Measurements from ENCODE around the gene HOXD10.

The HOXD10 gene

DNA sequence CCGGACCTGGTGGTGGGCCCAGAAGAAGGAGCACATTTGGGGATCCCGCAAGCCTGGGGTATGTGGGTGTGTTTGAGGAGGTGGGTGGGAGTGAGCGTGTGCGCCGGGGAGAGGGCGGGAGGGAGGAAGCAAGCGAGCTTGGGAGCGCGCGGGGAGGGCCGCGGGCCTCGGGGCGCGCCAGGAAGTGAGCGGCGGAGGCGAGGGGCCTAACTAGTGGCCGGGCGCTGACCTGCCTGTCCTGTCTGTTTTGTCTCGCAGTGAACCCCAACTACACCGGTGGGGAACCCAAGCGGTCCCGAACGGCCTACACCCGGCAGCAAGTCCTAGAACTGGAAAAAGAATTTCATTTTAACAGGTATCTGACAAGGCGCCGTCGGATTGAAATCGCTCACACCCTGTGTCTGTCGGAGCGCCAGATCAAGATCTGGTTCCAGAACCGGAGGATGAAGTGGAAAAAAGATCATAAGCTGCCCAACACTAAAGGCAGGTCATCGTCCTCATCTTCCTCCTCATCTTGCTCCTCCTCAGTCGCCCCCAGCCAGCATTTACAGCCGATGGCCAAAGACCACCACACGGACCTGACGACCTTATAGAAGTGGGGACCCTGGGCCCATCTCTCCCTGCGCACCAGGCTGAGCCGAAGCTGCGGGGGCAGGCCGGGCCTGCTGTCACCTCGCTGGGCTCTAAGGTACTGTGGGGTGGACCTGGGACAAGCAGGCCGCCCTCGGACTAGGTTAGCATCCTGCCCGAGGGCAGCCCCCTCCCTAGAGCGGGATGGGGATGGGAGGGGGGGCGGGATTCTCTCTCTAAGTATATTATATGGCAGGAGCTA is 36.0 kb downstream of the HOXD10 start:
- DNase-seq: peak; percentile 49

DNA sequence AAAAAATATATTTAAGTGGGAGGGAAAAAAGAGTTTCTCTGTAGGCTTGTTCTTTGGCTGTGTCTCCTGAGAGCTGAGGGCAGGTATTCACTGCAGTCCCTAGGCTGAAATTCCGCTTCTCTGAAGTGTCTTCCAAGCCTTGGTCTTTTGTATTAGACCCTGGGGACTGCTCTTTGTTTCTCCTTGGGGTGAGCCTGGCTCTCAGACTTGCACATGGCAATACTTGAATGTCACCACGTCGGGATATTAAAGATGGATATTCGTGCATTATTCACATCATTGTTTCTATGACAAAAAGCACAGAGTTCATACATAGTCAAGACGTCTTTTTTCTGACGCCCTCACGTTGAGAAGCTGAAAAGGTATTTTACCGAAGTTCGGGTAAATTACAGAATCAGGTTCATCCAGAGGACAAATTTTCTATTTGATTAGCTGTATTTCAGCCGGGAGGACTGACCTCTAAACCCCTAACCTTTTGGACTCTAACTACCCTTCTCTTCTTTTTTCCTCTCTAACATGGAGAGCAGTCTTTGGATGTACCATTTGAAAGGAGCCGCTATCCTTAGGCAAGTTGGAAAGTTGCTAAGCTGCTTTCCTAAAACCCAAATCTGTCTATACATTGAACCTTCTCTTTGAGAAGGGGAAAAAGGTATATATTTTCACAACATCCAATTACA is 38.1 kb downstream of the HOXD10 start:
- no peak for DNase-seq

DNA sequence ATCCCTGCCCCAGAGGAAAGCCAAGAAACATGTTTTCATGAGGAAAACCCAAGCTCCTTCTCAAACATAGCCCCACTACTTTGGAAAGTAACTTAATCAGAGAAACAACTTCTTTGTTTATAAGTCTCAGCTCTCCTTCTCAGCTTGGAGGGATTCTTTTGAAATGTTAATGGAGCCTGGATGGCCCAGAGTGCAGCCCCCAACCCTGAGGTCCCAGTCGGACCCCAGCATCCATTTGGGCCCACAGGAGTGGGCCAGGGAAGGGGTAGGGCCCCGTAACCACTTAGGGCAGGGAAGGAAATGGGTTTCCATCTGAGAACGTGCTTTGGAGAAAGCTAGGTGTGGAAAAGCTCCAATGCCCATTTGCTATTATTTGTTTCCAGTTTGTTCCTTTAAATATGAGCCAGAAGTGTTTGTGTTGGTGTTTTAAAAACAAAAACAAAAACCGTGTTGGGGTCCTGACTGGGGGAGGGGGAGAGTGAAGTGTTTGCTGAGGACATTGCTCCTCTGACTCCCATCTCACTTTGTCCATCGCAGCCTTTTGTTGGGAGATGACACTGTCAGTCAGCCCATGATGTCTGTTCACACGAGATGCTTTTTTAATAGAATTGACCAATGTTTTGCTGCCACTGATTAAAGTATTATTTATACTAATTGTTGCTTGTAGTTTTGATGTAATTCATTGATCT is 38.9 kb downstream of the HOXD10 start:
- no peak for DNase-seq

DNA sequence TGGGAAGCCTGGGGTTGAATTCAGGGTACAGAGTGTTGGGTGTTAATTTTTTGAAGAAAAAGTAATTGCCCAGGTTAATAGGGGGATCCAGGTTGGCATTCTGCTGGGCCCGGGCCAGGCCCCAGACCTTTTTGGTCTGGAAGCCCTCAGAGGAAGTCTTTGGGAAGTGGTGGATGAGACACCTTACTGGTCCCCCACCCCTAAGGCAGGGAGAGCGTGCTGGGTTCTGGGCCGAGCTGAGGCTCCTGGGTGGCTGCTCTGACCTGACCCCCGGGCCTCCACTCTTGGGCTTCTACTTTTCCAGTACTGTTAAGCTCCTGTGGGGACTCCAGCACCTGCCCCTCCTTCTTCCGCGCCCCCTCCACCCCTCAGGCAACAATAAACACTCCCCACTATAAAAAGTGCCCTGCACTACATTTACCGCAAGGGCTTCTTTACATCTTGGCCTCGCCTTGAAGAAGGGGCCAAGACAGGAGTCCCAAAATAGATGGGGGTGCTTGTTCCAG is 39.8 kb downstream of the HOXD10 start:
- no peak for DNase-seq

DNA sequence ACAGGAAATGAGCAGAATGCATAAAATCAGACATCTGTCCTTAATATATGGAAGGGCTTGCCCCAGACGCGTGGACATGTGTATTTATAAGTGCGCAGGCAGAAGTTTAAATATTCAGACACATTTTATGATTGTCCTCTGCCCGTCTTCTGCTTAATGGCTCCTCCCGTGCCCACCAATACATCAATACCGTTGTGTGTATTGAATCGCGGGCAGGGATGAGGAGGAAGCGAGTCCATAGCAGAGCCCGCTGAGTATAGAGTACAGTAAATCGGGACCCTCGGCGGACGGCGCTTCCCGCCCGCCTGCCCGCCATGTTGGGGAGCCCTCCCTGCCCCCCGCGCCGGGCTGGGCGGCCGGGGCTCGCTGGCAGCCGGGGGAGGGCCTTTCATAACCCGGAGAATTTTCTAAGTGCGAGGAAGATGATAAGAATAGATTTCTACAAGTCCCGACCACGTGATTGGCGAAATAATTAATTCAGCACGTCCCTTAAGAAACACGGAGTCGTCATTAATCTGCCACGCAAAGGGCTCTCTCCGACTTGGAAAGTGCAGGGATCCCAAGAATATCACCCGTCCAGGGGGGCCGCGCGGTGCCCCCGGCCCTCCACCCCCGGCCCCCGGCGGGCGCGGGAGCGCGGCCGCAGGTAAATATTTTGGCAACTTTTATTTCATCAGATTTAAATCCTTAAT is 40.4 kb downstream of the HOXD10 start, which contains the start of gene HOXD3:
TSS of gene HOXD3 (plus strand) at position 501 of the 692 bp plus-strand sequence. CDS start 11,808 bp downstream, outside the sequence.
- no peak for DNase-seq

DNA sequence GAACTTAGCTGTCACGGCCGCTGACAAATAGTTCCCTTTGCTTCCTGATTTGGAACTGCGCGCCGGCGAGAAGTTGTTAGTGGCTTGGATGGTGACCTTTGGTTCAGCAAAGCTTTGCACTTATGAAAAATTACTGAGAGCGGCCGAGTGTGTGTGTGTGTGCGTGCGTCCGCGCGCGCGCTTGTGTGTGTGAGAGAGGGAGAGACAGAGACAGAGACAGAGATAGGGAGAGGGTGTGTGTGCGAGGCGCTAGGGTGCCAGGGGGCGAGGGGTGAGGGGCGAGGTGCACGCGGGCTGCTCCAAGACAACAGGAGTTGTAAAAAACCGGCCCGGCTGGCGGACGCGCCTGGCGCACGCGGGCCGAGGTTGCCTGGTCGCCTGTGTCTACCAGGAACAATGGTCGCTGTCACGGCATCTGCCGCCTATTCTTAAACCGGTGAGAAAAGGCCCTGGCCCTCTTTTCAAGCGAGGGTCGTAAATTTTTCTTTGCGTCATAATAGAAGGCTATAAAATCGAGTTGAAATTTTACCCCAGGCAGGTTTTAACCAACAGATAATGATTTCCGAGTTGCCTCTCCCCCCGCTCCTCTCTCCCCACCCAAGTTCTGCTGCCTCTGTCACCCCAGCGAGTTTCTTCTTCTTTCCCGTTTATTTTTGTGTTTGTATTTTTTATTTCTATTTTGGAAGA is 41.1 kb downstream of the HOXD10 start:
- DNase-seq: no peak

DNA sequence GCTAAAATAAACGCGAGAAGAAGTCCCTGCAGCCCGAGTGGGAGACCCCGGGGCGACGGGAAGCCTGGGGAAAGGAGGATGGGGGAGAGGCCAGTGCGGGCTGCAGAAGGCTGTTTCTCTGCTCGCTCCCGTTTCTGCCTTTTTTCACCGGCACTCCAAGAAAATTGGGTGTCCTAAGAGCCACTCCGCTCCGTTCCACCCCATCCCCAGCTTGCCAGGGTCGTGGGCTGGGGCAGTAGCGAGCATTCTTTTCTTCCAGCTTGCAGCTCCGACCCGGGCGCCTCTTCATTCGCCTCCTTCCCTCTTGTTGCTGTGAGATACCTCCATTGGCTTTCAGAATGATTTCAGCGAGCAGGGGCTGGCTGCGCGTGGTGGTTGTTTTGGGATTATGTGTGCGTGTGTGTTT is 41.6 kb downstream of the HOXD10 start:
- DNase-seq: no peak

DNA sequence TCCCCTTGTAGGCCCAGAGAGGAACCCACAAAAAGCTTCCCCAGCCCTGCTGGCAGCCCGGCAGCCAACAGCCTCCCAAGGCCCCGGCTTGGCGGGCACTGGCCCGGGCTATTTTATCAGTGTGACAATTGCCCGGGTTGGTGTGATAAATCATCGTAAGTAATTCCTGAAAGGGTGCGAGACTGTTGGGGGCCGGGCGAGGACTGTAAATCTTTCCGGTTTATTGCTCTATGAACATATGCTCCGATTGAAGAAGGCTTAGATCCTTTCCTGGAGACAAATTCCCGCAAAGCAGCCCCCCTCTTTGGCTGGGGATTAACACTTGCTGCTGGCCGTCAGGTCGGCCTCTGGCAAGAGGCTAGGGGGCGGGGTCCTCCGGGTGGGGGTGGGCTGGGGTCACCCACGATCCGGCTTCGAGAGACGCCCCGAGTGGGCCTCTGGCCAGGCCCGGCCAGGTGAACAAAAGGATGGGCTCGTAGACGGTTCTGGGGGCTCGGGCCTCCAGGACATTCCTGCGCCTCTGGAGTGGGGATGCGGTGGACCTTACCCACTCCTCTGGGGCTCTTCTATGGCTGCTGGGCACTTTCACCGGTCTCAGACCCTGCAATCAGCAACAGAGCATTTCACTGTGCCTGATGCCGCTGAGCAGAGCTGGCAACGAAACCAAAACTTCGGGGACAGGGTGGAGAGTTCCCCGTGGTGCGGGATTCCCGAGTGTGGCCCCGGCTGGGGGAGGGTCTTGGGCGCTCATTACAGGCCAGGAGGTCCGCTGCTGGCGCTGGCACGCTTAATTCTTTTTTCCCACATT is 42.5 kb downstream of the HOXD10 start:
- no peak for DNase-seq

DNA sequence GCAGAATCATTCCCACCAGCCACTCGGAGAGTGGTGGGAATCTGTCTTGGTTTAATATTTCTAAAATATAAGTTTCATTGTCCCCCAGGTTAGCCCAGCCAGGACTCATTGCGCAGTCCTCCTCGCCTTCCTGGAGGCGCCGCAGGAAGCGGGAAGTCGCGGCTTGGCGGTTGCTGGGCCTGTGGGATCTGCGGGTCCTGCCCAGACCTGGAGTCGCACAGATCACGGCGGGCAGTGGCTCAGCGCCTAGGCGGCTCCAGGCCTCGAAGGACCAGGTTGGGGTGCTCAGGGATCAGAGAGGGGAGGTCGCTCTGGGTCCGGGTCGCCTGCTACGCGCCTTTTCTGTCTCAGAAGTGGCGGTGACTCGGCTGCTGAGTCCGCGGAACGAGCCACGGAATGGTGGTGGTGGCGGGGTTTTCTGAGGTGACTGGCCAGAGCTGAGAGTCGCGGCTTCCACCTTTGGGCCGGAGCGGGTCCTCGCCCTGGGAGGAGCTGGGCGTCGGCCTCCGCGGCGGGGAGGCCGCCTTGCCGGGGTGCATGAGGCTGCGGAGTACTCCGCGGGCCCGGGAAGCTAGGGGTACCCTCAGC is 43.2 kb downstream of the HOXD10 start:
- DNase-seq: no peak

DNA sequence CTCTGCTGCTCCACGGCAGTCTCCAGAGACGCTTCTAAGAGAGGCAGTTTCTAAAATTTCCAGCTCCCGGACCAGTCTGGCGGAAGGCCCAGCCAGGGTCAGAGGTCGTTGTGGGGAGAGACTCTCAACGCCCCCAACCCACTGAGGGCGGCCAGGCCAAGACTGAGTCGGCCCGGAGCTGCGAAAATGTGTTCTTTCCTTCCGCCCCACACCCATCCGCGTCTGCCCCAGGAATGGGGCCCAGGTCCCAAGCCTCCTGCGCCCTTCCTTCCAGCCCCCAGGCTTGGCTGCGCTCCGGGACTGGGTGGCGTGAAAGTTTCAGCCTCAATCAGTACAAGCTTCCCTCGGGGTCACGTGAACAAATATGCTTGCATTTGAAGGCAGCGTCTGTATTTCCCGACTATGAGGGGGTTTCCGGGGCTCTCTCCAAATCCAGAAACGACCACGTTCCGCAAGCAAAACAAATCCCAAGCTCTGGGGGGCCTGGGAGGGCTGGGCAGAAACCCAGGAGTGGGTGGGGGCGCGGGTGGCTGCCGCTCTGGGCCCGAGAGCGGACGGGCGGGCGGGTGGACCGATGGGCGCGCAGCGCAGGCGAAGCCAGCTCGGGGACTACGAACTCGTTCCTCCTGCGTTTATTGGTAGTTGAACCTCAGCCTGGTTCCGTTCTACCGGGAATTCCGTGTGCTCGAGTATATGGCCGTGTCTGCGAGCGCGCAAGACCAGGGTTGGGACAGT is 43.8 kb downstream of the HOXD10 start:
- no peak for DNase-seq

DNA sequence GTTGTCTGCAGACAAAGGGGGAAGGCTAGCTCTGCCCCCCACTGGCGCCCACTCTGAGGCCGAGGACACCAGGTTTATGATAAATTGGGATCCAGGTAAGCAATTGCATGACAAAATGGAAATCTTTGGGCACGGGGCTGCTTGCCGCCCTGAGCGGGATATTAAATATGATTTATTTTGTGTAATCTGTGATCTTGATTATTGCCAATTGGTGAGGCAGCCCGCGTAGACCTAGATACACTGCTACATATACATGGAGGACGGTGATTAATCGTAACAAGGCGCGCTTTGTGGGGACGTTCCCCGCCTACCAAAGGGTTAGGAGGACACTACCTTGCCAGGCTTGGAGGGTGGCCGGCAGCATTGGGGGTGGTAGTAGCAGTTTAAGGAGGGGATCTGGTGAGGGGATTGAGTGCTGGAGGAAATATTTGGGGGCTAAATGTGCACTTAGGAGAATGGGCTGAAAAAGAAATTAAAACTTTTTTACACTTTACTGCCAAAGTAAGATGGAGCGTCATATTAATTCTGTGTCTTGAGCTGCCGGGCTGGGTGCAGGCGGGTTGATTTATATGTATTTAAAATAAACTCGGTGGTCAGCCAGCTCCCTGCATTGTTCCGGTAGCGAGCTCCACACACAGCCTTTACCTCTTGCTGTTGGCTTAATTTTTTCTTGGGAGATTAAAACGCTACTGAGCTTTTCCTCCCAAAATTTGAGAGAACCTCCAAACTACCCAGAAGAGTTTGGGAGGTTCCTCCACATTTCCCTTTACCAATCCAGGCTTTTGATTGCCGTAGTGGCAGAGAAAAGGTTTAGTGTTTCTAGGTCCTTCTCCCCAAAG is 44.6 kb downstream of the HOXD10 start:
- no peak for DNase-seq

DNA sequence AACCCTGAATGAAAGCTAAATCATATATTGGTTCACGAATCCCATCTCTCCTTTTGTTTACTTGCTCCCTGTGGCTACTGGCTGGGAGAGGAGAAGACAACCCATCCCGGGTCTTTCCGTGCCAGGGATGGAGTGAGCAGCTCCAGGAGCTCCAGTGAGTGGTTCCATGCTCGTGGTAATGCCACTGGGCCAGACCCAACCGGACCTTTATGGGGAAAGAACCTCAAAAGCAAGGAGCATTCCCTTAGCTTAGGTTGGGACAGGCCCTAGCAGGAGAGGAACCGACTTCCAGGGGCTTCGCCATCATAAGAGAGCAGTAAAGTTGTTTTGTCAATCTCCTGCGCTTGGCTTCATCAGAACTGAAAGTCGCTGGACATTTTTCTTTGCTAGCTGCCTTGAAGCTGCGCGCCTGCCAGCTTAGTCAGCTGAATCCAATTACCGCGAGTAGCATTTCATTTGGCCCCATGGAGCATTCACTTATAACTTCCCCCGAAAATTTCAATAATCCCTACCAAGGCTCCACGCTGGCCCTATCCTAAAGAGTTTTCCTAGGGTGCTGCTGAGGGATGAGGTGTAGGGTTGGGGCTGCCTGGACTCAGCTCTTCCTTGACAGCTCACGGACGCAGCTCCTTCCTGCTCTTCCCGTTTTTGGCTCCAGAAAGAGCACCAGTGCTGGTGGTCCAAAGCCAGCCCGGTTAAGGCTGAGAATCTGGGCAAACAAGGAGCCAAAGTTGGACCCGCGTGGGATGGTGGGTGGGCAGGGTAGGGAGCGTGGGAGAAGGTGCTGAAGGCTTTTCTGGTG is 45.4 kb downstream of the HOXD10 start:
- DNase-seq: no peak

DNA sequence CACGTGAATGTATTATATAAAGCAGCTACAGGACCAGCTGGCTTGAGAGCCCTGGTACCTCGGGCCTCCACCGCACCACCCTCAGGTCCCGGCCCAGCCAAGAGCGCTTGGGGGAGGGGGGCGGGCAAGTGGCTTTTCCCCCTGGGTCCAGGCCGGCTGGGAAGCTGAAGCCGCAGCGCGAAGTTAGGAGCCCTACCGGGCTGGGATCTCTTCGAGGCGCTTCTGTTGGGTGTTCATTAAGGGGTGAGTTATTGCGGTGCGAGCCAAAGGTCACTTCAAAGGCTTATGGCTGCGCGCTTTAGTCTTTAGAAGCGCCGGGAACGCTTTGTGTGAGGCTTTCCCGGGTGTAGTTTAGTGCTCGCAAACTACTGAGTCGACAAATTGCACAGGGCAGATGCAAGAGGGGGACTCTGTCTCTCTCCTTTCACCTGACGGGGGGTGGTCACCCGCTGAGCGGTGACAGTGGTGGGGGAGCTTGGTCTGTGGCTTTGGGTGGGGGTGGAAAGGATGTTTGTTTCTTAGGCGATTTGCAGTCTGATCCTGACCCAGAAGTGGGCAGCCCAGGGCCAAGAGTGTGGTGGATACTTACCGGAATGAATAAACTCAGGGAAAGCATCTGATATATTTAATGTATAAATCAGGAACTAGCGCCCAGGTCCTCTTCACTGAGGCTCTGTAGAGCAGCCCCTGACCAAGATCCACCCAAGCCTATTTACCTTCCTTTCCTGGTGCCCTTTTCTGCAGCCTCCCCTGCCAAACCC is 46.5 kb downstream of the HOXD10 start:
- no peak for DNase-seq

DNA sequence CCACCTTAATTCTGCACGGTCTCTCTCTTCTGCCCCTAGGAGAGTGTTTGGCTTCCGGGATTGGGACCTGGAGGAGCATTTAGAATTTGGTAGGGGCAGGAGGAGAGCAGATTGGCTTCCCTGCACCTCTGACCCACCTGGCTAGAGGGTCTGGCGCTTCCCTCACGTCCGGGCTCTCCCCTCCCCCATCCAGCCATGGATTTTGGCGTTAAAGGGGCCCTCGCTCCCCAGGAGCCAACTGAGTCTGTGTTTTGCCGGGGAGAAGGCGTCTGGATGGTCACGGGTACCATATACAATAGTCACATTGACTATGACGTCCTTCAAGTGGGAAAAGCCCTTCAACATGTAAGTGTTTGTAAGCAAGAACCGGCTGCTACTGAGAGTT is 47.1 kb downstream of the HOXD10 start:
- no peak for DNase-seq

DNA sequence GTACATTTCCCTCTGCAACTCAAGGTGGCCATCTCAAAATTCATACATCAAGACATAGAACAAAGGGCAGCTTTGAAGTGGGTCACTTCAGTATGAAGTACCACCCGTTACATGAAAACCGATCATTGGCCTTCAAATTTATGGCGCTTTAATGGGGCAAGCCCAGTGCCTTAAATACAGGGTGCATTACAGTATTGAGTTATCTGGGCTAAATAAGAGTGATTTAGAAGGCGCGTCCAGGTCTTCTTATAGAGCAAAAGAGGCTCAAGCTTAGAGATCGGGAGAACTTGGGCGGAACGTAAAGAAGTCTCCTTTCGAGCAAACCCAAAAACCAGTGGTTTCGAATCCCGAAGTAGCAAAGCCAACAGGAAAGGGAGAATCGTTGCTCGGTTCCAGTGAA is 47.6 kb downstream of the HOXD10 start:
- DNase-seq: no peak

DNA sequence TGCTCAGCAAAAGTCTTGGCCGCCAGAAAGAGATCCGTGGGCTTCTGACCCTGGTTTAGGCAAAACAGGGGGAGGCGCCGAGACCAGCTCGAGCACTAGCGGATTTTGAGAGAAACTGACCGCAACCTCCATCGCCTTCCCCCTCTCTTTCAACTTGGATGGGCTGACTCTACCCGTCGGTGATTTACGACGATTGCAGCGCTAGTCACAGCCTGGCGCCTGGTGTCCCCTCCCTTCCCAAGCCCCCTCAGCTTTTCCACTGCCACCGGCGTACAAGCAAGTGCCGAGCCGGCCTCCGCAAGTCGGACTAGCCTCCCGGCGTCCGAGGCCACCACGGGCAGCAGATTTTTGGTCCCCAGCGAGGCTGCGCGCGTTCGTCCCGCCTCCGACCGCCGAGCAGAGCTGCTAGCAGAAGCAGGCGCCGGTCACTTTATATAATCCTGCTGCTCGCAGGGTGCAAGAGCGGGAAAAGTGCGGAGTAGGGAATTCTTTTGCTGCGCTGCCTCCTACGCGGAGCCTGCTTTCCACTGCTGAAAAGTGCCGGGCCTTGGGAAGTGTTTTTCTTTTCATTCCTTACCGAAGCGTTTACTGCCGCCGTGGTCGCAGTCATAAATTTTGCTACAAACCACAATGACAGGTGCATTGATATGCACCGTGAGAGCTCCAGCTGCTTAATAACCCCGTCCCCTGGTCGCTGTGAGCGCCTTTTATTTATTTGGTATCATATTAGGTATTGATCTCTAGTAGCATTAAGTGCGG is 48.2 kb downstream of the HOXD10 start:
- DNase-seq: no peak
